Smooth muscle cell (in vitro differentiated cells): Measurements from ENCODE around the gene ASB2. TPM values are rescaled to one million over a fixed set of nuclear protein-coding genes. Genes with fewer than 3 reads are reported as not detected.

Source experiments
- DNase-seq: peaks from one replicate; lab custom pipeline; 2025; ENCODE audit not compliant: unreplicated experiment; lab: John Stamatoyannopoulos, UW
- H2AFZ ChIP-seq: fragments of 200-600 bp; sonication (generic); 2 replicates; pipeline ENCODE4 v1.6.0; 2016; ENCODE audit warnings: antibody characterized with exemption, low read depth, mild to moderate bottlenecking
- H3F3A ChIP-seq: fragments of 200-600 bp; sonication (generic); 2 replicates; pipeline ENCODE4 v1.6.0; 2017; ENCODE audit warnings: antibody characterized with exemption, low read depth
- H3K27ac ChIP-seq: fragments of 200-600 bp; sonication (generic); 2 replicates; pipeline ENCODE4 v1.5.1; 2016; ENCODE audit warnings: low read depth, mild to moderate bottlenecking
- H3K27me3 ChIP-seq: fragments of 200-600 bp; sonication (generic); 2 replicates; pipeline ENCODE4 v1.6.1; 2016; ENCODE audit warnings: low read depth, mild to moderate bottlenecking
- H3K36me3 ChIP-seq: fragments of 200-600 bp; sonication (generic); 2 replicates; pipeline ENCODE4 v1.5.1; 2016; ENCODE audit warnings: low read depth
- H3K4me1 ChIP-seq: fragments of 200-600 bp; sonication (generic); 2 replicates; pipeline ENCODE4 v1.5.1; 2016; ENCODE audit warnings: low read depth
- H3K4me2 ChIP-seq: fragments of 200-600 bp; sonication (generic); 2 replicates; pipeline ENCODE4 v1.6.0; 2016; ENCODE audit warnings: mild to moderate bottlenecking
- H3K4me3 ChIP-seq: fragments of 200-600 bp; sonication (generic); 2 replicates; pipeline ENCODE4 v1.5.1; 2016; ENCODE audit warnings: mild to moderate bottlenecking
- H3K79me2 ChIP-seq: fragments of 200-600 bp; sonication (generic); 2 replicates; pipeline ENCODE4 v1.6.0; 2016; ENCODE audit warnings: low read depth, mild to moderate bottlenecking
- H3K9ac ChIP-seq: fragments of 200-600 bp; sonication (generic); 2 replicates; pipeline ENCODE4 v1.6.0; 2016; ENCODE audit warnings: low read depth
- H3K9me3 ChIP-seq: fragments of 200-600 bp; sonication (generic); replicated peaks from 2 replicates; pipeline ENCODE4 v1.5.1; 2016; ENCODE audit warnings: low read depth
- H4K20me1 ChIP-seq: fragments of 200-600 bp; sonication (generic); 2 replicates; pipeline ENCODE4 v1.6.0; 2016; ENCODE audit warnings: low read depth
- WGBS: methylation state at CpG from one replicate; pipeline ENCODE4 v1.1.7; 2016; ENCODE audit warnings: low lambda C conversion rate; 5-methylcytosine and 5-hydroxymethylcytosine counted together
- polyA plus RNA-seq: library from polyadenylated mRNA; unstranded; fragments of >200 nt; fragmentation: Nextera tagmentation; extraction: Ambion mirVana; gene quantifications from 2 replicates; pipeline ENCODE4 v1.2.1, GENCODE V29; 2016
- total RNA-seq: library from RNA; depleted of rRNA; stranded (reverse); fragments of >200 nt; gene quantifications from 2 replicates; pipeline ENCODE4 v1.2.3, GENCODE V29; 2014
- TF ChIP-seq, protein P1 (sequence below): fragments of 200-600 bp; sonication (generic); IDR thresholded peaks from 2 replicates; pipeline ENCODE4 v1.5.1; 2017; ENCODE audit warnings: borderline replicate concordance, mild to moderate bottlenecking, antibody characterized with exemption; ENCODE audit not compliant: insufficient read depth, poor library complexity, severe bottlenecking

The ASB2 gene
- total and polyA plus RNA-seq, 2 experiments from 2014 or later = 0.99 TPM; not detected in 1

DNA sequence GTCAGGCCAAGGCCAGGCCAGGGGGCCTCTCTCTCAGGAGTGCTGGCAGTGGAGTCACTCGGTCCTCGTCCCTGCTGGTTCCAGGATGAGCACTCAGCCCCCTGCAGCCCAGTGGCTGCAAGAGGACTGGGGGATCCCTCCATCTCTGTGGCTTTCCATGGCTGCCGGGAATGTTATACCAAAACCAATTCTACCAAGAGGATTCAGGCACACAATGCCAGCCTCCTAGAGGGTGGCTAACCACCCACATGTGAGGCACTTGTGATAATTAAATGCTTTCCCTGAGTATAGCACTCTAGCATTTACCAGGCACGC, 21.9 kb downstream of the ASB2 start:
- no peak for DNase-seq
- Histone ChIP-seq H3K27me3 (no peaks in the 10 kb centered on the region), H2AFZ (no peak overlapping the region), H3K4me3 (no peak overlapping the region), H3K9ac (no peak overlapping the region), H3F3A (no peaks in the 10 kb centered on the region), H3K4me1 (peaks cover 3% of the 10 kb centered on the region), H3K27ac (no peak overlapping the region), H4K20me1 (no peaks in the 10 kb centered on the region), H3K4me2 (no peak overlapping the region), H3K9me3 (no peaks in the 10 kb centered on the region), H3K36me3 (no peaks in the 10 kb centered on the region), H3K79me2 (no peaks in the 10 kb centered on the region)
- WGBS = 95% methylated on average over 4 of the region's 4 CpGs
- TF ChIP-seq, protein P1, sequence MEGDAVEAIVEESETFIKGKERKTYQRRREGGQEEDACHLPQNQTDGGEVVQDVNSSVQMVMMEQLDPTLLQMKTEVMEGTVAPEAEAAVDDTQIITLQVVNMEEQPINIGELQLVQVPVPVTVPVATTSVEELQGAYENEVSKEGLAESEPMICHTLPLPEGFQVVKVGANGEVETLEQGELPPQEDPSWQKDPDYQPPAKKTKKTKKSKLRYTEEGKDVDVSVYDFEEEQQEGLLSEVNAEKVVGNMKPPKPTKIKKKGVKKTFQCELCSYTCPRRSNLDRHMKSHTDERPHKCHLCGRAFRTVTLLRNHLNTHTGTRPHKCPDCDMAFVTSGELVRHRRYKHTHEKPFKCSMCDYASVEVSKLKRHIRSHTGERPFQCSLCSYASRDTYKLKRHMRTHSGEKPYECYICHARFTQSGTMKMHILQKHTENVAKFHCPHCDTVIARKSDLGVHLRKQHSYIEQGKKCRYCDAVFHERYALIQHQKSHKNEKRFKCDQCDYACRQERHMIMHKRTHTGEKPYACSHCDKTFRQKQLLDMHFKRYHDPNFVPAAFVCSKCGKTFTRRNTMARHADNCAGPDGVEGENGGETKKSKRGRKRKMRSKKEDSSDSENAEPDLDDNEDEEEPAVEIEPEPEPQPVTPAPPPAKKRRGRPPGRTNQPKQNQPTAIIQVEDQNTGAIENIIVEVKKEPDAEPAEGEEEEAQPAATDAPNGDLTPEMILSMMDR = no peak

DNA sequence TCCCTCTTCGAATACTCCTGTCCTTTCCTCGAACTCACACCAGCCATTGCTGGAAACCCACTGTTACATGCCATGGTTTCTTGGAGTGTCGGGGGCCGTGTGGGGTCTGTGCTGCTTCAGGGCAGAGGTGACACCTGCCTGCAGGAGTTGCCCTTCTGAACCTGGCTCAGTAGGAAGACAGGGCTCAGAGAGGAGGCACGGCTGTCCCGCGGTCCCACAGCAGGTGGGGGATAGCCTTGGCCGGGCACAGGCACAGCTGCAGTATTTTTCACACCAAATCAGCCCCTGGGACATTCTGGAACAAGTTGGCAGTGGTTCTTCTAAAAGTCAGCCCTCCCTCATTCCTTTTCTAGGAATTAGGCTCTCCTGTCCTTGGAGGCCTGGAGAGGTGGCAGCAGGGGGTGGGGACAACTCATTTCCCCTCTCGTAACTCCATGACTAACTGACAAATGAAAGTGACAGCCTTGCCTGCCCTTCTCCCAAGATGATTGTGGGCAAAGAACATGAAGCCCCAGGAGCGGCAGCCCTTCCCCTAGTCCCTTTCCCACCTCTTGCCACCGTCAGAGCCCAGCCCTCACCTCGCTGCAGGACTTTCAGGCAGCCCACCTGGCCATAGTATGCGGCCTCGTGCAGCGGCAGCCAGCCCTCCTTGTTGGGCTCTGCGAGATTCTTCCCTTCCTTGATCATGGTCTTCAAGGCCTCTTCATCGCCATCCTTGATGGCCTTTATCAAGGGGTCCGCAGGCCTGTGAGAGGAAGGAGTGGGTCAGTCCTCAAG, 22.4 kb downstream of the ASB2 start:
- Histone ChIP-seq H3K27ac (no peak overlapping the region), H3K27me3 (no peaks in the 10 kb centered on the region), H3F3A (no peaks in the 10 kb centered on the region), H3K4me1 (peaks cover under 1% of the 10 kb centered on the region), H3K4me2 (no peak overlapping the region), H3K9me3 (no peaks in the 10 kb centered on the region), H4K20me1 (no peaks in the 10 kb centered on the region), H3K79me2 (no peaks in the 10 kb centered on the region), H3K36me3 (no peaks in the 10 kb centered on the region), H3K9ac (no peak overlapping the region), H2AFZ (no peak overlapping the region), H3K4me3 (no peak overlapping the region)
- TF ChIP-seq, protein P1 = no peak
- 90% methylated on average over 18 of the region's 18 CpGs for WGBS
- DNase-seq = no peak

DNA sequence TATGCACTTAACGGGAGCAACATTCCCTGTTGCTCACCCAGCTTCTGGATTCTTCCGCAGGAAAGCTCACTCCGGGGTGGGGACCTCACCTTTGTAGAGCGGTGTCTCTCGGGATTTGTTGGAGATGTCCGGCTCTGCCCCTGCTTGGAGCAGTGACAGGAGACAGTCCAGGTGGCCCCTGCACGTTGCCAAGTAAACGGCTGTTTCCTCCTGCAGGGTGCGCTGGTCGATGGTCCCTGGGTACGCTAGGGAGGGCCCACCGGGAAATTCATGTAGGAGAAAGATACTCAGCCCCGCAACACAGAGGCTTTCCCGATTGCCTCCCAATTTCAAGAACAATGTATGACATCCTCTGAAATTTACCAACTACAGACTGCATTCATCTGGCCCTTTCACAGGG, 23.1 kb downstream of the ASB2 start:
- H3K27me3 ChIP-seq = no peaks in the 10 kb centered on the region
- WGBS = 74% methylated on average over 14 of the region's 14 CpGs
- no peaks in the 10 kb centered on the region for H3F3A ChIP-seq
- DNase-seq = no peak
- H4K20me1 ChIP-seq = no peaks in the 10 kb centered on the region
- H3K79me2 ChIP-seq = no peaks in the 10 kb centered on the region
- H3K4me2 ChIP-seq = no peak overlapping the region
- H3K36me3 ChIP-seq = no peaks in the 10 kb centered on the region
- no peaks in the 10 kb centered on the region for H3K4me1 ChIP-seq
- H3K27ac ChIP-seq = no peak overlapping the region
- no peak overlapping the region for H3K9ac ChIP-seq
- no peaks in the 10 kb centered on the region for H3K9me3 ChIP-seq
- H2AFZ ChIP-seq = no peak overlapping the region
- TF ChIP-seq, protein P1 = no peak
- no peak overlapping the region for H3K4me3 ChIP-seq

DNA sequence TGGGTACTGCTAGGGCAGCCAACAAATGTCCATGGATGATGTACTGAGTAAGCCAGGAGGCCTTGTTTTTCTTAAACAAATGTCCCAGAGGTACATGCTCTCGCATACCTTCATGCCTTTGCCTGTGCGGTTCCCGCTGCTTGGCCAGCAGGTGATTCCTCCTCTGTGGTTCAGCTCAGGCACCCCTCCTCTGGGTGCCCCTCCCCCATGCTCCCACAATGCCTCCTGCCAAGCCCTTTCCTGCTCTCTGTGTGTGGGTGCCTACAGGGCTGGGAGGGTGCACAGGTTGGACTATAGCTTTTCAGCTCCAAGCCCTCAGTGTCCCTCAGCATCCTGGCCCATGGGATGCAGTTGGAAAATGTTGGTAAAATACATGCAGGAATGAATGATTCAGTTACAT, 23.5 kb downstream of the ASB2 start:
- Histone ChIP-seq H3K36me3 (no peaks in the 10 kb centered on the region), H3K79me2 (no peaks in the 10 kb centered on the region), H3K9ac (no peak overlapping the region), H2AFZ (no peak overlapping the region), H3F3A (no peaks in the 10 kb centered on the region), H3K27ac (no peak overlapping the region), H3K4me1 (no peaks in the 10 kb centered on the region), H3K4me2 (no peak overlapping the region), H3K9me3 (no peaks in the 10 kb centered on the region), H3K27me3 (no peaks in the 10 kb centered on the region), H4K20me1 (no peaks in the 10 kb centered on the region), H3K4me3 (no peak overlapping the region)
- DNase-seq = no peak
- TF ChIP-seq, protein P1 = no peak
- 96% methylated on average over 3 of the region's 3 CpGs for WGBS
